K562 (cell line): ENCODE measurements around the gene ESX1.

Source experiments
- CTCF ChIP-seq, 3 experiments: IDR thresholded peaks in 2 of 3; conservative IDR thresholded peaks in 1 of 3; 2 replicates each; pipeline ENCODE4 v1.5.1; 2011 to 2012; ENCODE audit warnings: low read length in 3 of 3, mild to moderate bottlenecking in 3 of 3, control low read depth in 2 of 3, improper control_type of control experiment in 1 of 3, inconsistent platforms in 1 of 3, low read depth in 1 of 3, mixed read lengths in 1 of 3, moderate library complexity in 1 of 3; ENCODE audit not compliant: insufficient read depth in 2 of 3
- MAFG ChIP-seq: fragments of 450-650 bp; conservative IDR thresholded peaks from 2 replicates; pipeline ENCODE4 v1.6.1; 2016; ENCODE audit warnings: missing genetic modification characterization, missing compliant biosample characterization
- NEUROD1 ChIP-seq: fragments of 150-350 bp; IDR thresholded peaks from 2 replicates; pipeline ENCODE4 v1.6.1; 2014; ENCODE audit warnings: borderline replicate concordance, low read length, low read depth; ENCODE audit not compliant: partially characterized antibody
- NFIC ChIP-seq: fragments of 450-650 bp; IDR thresholded peaks from 2 replicates; pipeline ENCODE4 v1.6.1; 2017; ENCODE audit warnings: mild to moderate bottlenecking, inconsistent platforms
- SIN3A ChIP-seq, 2 experiments: fragments of 150-350 bp in 1 of 2; IDR thresholded peaks; 2 replicates each; pipeline ENCODE4 v1.6.1; 2011 to 2016; ENCODE audit warnings: borderline replicate concordance in 2 of 2, low read depth in 2 of 2, low read length in 2 of 2, mild to moderate bottlenecking in 2 of 2, moderate library complexity in 2 of 2; ENCODE audit not compliant: control insufficient read depth in 1 of 2

DNA sequence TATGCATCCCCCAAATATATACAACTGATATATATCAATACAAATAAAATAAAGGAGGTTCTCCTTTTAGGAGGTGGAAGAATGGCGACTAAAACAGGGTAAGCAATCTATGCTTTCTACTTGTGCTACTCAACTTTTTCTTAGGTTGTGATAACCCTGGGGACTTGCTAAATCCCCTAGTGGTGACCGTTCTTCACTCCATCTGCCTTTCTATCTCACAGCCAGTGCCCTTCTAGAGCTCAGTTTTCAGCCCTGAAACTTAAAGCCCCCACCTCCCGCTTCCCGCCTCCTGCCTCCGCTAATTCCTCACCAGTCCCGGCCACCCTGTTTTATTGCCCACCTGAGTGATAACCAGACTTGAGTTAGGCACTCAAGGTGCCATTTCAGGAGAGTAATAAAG is 15.5 kb upstream of the ESX1 start:
- TF ChIP-seq CTCF (IDR thresholded peaks at IDR 0.05 in 2 of 3, conservative IDR thresholded peaks at IDR 0.05 in 1 of 3; ENCODE audit: insufficient read depth in 2 of 3, low read depth in 1 of 3, low read length in 3 of 3) (no peak), NFIC (no peak), SIN3A (IDR thresholded peaks at IDR 0.05; ENCODE audit: borderline replicate concordance in 2 of 2, control insufficient read depth in 1 of 2, low read depth in 2 of 2, low read length in 2 of 2) (no peak), MAFG (tag) (no peak), NEUROD1 (no peak)
